Inflammatory macrophage treated with lipopolysaccharide for 1 hour (primary cell): ENCODE data around the gene NPC1.
"Not testable (repeated sequence)": the region's sequence is repeated elsewhere in the genome, so short reads cannot be mapped to it uniquely, and the experiment has no call there.

ENCODE experiments used
- DNase-seq, 2 donors: peaks; one replicate each; pipeline ENCODE4 v3.0.0-alpha.2; 2020 to 2022

The NPC1 gene

DNA sequence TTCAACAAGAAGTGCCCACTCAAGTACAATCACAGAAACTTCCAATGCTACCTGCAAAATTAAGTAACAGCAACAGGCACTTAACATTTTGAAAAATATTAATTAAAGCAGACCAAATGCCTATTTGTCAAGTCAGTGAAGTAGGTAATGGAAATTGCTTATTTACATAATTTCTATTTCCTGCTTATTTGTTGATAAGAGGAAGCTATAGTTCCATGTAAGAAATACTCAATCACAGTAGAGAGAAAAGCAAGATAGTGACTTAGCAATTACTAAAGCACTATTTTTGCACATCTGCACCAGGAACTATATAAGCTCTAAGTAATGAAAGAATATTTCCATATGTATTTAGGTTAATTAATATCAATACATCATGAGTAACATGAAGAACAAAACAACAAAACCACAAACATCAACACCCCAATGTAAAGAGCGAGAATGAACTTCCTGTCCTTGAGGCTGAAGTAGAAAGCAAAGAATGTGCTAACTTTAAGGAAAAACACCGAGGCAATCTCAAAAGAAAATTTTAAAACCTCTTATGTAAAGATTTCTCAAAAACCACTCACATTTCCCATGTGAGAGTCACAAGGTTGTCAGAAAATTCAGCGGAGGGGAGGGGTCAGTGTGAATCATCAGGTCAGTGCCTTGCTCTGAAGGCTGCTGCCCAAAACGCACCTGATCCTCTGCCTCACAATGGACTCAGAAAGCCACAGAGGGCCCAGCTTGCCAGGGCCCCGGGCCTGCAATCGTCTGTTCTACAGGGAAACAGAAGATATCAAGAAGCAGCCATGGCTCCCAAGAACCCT lies 12.5 kb downstream of the NPC1 start:
- DNase-seq = peak; percentile 71 to 89

DNA sequence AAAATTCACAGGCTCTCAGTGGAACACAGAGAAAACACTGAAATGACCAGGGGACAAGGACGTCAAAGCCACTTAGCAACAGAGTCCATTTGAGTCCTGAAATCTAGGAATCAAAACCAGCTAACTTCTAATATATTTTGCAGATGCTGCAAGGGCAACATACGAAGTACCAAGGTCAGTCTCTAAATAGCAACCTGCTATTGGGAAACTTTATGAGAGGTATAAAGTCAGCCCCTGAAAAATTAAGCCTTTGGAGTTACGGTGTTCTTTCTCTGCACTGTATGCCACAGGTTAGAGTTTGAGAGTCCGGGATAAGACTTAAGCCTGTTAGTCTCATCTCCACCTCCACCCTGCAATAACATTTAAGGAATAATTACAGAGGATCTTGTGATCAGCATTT lies 13.3 kb downstream of the NPC1 start:
- no peak for DNase-seq

DNA sequence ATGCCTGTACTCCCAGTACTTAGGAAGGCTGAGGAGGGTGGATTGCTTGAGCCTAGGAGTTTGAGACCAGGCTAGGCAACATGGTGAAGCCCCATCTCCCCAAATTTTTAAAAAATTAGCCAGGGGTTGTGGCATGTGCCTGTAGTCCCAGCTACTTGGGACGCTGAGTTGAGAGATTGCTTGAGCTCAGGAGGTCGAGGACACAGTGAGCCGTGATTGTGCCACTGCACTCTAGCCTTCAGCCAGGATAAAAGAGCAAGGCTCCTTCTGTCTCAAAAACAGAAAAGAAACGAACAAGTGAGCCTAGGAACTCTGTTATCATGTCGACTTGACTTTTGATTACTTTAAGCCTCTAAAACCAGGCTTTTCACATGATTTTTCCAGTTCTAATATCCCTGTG lies 13.7 kb downstream of the NPC1 start:
- no peak for DNase-seq

DNA sequence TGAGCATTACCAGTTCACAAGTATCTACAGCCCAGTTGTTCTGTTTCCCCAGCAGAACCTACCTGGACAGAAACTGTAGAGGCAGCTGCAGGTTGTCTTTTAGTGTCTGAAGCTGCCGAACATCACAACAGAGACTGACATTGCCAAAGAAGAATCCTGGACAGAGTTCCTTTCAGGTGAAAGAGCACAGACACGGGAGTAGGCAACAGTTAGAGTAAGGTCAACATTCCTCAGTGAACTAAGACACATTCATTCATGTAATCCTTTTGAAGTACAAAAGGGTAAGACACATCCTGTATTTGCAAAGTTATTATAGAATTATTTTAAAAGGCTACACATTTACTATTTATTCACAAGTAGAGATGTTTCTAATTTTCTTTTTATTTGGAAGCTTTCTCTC lies 14.3 kb downstream of the NPC1 start:
- DNase-seq = no peak

DNA sequence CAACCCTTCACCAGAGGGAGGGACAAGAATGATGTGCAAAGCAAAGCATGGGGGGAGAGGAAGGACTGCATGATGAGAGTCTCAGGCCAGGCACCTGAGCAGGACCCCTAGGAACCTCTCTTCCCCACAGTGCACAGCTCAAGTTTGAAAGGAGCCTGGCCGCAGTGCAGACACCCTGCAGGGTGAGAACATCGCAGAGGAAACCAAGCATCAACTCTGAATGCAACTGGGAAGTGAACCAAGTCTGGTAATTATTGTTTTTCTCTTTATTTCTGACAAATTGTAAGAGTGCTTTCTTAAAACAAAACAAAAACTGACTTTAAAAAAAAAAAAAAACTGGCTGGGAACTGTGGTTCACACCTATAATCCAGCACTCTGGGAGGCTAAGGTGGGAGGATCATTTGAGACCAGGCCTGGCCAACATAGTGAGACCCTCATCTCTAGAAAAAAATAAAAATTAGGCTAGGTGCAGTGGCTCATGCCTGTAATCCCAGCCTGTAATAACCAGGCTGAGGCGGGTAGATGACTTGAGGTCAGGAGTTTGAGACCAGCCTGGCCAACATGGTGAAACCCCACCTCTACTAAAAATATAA lies 15.3 kb downstream of the NPC1 start:
- no peak for DNase-seq

DNA sequence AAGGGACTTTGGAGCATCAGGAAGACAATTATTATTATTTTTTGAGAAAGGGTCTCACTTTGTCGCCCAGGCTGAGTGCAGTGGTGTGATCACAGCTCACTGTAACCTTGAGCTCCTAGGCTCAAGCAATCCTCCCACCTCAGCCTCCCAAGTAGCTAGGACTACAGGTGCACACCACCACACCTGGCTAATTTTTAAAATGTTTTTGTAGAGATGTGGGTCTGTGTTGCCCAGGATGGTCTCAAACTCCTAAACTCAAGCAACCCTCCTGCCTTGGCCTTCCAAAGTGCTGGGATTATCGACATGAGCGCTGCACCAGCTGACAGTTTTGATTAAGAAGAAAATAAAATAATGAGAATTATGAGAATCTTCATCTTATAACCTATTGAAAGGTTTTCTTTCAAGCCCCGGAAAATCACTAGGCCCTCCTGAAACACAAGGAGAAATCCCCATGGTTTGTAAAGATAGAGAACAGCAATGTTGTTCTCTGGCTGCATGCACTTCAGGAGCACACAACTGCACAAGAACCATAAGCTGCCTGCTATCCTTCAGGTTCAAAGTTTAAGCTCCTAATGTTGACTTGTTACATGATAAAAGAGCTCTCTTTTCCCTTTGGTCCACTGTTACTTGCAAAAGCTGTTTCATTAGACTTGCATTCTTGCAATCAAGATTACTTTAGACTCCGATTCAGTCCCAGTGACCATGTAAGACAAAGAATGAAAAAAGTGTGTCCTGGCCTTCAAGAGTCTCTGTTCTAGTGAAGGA lies 16.8 kb downstream of the NPC1 start:
- no peak for DNase-seq

DNA sequence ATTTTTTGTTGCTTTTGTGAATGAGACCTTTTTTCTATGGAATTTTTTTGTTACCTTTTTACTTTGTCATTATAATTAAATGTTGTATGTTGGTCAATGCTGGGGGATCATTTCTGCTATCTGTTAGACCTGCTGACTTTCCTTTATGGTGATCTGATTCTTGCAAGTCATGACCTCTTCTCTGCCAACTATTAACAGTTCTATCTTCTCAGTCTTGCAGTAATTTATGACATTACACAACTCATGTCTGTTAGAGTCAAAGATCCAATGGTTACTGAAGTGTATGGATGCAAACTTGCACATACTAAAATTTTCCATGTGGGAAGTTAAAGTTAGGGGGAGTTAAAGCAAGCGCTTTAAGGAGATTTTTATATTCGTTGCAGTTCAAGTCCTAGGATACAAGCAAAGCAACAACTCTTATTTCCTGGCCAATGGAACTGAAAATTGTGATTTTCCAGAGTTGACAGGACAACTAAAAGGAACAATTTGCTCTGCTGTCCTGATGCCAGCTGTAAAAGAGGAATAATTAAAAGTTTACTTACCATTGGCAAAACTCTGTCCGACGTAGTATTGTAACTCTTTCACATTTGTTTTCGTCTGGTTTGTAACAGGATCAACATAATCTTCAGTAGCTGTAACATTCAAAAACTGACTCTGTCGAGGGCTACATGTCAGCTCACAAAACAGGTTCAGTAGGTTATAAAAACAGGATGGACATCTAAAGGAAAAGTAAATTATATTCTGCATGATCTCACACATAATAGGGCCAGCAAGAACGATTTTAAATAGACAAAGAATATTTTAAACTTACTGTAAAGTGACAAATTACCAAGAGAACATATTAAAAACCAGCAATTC lies 17.8 kb downstream of the NPC1 start:
- DNase-seq = peak in 1 of 2 donors; percentile 43

DNA sequence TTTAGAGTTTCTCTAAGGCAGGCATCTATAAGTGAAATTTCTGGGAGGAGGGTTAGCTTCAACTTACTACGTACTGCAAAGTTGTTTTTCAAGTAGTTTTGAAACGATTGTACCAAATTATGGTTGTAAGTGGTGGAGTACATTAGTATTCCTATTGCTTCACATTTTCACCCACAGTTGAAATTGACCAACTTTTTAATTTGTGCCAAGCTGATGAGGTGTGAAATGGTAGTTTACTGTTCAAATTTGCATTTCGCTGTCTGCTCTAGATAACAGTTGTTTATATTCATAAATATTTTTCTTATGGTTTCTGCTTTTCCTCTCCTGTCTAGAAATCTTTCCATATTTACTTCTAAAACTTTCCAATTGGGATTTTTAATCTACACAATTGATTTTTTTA lies 18.6 kb downstream of the NPC1 start:
- no peak for DNase-seq

DNA sequence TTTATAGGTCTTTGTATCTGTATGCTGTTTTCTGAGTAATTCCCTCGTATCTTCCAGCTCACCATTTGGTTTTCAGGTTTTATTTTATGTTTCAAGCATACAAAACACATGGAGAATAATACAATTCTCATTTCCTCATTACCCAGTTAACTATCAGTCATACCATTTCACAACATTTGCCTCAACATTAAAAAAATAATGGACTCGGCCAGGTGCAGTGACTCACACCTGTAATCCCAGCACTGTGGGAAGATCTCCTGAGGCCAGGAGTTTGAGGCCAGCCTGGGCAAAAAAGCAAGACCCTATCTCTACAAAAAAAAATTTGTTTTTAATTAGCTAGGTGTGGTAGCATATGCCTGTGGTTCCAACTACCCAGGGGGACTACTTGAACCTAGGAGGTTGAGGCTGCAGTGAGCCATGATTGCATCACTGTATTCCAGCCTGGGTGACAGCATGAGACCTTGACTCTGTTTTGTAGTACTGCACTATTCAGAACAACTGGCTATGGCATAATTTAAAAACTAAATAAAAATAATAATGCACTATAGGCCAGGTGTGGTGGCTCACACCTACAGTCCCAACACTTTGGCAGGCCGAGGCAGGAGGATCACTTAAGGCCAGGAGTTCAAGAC lies 20.3 kb downstream of the NPC1 start:
- DNase-seq = no peak

DNA sequence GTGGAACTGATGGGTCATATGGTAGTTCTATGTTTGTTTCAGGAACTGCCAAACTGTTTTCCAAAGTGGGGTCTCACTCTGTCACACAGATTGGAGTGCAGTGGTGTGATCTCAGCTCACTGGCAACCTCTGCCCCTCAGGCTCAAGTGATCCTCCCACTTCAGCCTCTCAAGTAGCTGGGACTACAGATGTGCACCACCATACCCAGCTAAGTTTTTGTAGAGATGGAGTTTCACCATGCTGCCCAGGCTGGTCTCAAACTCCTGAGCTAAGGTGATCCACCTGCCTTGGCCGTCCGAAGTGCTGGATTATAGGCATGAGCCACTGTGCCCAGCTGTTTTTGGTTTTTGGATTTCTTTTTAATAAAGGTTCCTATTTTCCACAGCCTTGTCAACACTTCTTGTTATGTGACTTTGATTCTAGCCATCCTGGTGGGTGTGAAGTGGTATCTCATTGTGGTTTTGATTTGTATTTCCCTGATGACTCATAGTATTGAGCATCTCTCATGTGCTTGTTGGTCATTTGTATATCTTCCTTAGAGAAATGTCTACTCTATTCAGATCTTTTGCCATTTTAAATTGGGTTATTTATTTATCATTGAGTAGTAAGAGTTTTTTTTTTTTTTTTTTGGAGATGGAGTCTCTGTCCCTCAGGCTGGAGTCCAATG lies 22.8 kb downstream of the NPC1 start:
- DNase-seq = peak; percentile 67 to 91

DNA sequence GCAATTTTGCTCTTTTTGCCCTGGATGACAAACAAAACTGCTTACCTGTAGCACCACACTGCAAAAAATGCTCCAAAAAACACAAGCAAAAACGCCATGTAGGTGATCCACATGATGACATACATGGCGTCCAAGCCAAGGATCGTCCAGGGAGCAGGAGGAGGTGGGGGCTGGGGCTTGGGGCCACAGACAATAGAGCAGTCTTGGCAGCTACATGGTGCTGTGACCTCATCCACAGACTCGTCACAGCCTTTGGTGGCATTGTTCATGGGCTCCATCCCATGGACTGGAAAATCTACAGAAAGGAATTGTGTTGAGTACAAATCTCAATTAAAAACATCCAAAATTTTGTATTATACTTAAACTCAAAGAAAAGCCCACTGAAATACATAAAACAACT lies 26.1 kb downstream of the NPC1 start:
- DNase-seq = no peak

DNA sequence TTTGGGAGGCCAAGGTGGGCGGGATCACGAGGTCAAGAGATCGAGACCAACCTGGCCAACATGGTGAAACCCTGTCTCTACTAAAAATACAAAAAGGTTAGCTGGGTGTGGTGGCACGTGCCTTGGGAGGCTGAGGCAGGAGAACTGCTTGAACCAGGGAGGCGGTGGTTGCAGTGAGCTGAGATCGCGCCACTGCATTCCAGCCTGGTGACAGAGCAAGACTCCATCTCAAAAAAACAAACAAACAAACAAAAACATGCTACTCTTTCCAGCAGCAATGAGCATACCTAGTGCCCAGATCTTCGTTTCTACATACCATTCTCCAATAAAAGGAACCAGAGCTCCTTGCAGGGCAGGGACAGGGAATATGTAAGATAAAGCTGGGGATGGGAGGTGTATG lies 28.8 kb downstream of the NPC1 start:
- DNase-seq = not testable (repeated sequence)

DNA sequence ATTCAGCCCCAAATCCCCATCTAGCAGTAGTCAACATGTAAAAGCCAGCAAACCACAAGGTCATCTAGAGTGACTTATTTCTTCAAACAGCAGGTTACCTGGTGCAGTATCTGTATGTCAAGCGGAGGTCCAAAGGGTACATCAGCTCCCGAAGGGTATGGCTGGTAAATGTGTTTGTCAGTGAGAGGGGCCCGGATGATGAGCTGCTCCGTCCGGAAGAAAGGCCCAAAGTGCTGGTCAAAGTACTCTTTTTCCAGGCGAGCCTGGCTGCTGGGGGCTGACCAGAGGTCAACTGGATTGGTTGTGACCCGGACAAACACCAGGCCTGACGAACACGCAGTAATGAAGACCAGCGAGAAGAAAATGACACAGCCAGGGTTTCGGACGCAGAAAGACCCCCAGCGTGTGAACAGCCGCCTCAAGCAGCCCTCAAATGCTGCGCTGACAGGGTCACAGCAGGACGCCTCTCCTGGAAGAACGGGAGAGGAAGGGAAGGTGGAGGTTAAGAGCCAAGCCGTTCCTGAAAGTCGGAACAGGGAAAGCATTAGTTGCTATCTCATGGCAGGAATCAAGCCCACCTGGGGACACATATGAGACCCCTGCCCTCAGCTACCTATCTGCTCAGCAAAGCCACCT lies 30.0 kb downstream of the NPC1 start:
- DNase-seq = no peak

DNA sequence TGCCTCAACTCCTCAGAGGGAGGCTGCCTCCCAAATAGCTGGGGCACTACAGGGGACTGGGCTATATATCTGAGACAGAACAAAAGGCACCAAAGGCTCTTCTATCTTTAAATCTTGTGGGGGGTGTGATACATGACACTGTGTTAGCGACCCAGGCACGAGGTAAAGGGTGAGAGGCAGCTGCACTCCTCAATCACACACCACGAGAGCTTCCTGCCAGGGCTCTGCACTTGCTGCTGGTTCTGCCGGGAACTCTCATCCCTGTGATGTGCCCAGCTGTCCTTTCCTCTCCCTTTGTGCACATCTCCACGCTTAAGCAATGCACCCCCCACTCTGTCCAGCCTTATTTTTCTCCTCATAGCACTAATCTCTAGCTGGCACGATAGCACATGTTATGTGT lies 32.4 kb downstream of the NPC1 start:
- DNase-seq = no peak

DNA sequence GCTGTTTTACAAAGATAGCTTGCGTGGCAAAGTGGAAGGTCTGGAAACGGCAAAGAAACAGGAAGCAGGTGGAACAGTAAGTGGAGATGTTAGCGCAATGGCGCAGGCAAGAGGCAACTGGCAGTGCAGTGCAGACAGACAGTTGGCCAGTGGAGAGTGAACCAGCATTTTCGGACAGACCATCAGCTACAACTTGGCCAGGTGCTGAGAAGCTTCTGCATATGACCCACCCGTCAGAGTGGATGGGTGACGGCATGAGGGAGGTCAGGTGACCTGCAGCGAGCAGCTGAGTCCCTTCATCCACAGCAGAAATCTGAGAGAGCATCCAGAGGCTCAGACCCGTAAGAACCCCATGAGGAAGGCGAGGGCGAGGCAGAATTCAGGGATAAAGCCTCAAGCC lies 33.8 kb downstream of the NPC1 start:
- no peak for DNase-seq

DNA sequence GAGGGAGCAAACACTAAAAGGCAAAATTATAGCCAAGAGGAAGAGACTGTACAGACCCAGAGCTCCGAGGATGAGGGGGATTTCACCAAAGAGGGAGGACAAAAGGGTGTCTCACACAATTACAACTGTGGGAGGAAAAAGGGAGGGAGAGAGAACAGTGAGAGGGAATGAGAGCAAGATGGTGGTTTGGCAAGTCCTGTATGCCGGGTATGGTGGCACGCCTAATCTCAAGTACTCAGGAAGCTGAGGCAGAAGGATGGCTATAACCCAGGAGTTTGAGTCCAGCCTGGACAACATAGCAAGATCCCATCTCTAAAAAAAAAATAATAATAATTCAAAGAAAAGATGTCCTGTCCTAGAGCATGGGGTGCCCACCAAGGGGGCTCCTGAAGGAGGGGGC lies 34.3 kb downstream of the NPC1 start:
- no peak for DNase-seq

DNA sequence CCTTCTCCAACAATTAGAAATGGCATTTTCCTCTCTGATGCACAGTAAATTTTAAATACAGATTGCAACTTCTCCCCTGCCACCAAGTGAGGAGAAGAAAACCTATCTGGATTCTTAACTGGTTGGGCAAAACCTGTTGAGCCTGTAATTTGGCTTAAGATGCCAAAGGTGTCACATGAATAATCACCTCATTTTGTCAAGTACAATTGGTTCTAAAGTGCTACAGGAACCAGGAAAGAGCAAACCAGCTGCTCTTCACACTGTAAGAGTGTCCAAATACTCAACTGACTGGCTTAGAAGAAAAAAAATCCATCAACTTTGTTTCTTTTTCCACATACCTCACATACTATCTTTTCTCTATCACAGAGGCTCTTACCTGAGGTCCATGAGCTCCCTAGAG lies 35.4 kb downstream of the NPC1 start:
- DNase-seq = no peak

DNA sequence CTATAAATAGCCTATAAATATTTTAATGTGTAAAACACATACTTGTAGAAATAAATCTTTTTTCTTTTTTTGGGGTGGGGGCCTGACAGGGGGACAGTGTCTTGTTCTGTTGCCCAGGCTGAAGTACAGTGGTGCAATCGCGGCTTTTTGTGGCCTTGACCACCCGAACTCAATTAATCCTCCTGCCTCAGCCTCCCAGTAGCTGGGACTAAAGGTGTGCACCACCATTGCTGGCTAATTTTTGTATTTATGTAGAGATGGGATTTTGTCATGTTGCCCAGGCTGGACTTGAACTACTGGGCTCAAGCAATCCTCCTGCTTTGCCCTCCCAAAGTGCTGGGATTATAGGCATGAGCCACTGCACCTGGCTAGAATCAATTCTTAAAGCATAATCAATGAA lies 37.6 kb downstream of the NPC1 start:
- no peak for DNase-seq

DNA sequence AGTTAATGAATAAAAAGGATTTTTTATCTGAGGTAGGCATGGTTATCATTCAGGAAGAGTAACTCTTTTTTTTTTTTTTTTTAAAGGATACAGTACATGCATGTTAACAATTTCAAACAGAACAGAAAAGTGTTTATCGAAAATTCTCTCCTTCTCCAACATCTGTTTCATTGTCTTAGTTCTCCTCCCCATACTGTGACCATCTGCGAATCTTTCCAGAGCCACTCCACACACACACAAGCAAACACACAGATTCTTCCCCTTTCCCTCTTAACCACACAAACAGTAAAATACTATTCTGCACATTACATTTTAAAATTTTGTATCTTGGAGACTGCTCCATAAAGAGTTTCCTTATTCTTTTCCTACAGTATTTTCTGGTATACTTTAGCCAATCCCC lies 38.0 kb downstream of the NPC1 start:
- DNase-seq = no peak

DNA sequence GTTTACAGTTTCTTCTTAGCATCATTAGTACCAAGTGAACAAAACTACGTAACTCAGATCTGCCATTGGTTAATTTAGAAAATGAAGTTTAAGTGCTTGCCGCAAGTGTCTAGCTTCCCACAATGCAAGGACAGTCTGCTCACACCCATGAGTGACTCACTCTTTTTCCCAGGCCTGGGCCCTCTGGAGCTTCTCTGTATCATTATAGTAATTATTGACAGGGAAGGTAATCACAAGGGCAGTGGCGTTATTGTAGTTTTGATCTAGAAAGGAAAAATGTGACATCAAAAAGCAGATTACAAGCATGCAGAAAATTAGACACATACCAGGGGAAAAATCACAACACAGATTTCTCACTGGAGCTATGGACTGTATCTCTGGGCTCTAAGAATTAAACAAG lies 38.5 kb downstream of the NPC1 start:
- DNase-seq = peak in 1 of 2 donors; percentile 25

DNA sequence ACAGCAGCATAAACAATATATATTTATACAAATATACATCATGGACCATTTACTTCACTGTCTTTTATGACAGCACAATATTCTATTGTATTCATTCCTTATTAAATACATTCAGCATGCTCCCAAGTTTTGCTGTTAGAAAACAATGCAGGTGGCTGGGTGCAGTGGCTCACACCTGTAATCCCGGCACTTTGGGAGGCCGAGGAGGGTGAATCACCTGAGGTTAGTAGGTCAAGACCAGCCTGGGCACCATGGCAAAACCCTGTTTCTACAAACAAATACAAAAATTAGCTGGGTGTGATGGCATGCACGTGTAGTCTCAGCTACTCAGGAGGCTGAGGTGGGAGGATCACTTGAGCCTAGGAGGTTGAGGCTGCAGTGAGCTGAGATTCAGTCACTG lies 39.0 kb downstream of the NPC1 start:
- DNase-seq = no peak
